WERI-Rb-1 (cell line): ENCODE data around the gene MBOAT7.

Experiments
- DNase-seq: peaks from one replicate; pipeline ENCODE4 v3.0.0-alpha.2; 2020
- H3K27ac ChIP-seq: fragments of 250-450 bp; sonication (Bioruptor Pico); 2 replicates; pipeline ENCODE4 v1.5.1; 2020; ENCODE audit warnings: mild to moderate bottlenecking, moderate library complexity
- H3K27me3 ChIP-seq: fragments of 250-450 bp; sonication (Bioruptor Pico); 2 replicates; pipeline ENCODE4 v1.5.1; 2021; ENCODE audit warnings: mild to moderate bottlenecking, low read depth, moderate library complexity; ENCODE audit not compliant: insufficient read depth, severe bottlenecking
- H3K36me3 ChIP-seq: fragments of 250-450 bp; sonication (Bioruptor Pico); 2 replicates; pipeline ENCODE4 v1.5.1; 2020; ENCODE audit warnings: mild to moderate bottlenecking, moderate library complexity
- H3K4me3 ChIP-seq: 2 replicates; pipeline ENCODE4 v1.5.1; 2011; ENCODE audit warnings: low read depth, mild to moderate bottlenecking, control low read depth, low read length
- H3K9me3 ChIP-seq: fragments of 250-450 bp; sonication (Bioruptor Pico); 2 replicates; pipeline ENCODE4 v1.5.1; 2021; ENCODE audit warnings: mild to moderate bottlenecking, moderate library complexity; ENCODE audit not compliant: severe bottlenecking
- CTCF ChIP-seq: IDR thresholded peaks from 2 replicates; pipeline ENCODE4 v1.5.1; 2011; ENCODE audit warnings: low read depth, mild to moderate bottlenecking, control low read depth, inconsistent platforms, low read length

MBOAT7 gene

GRCh38 chr19:54193011-54193410 is 3.6 kb upstream of the MBOAT7 start:
- H3K9me3 ChIP-seq, result no peaks in the 10 kb centered on the region

GRCh38 chr19:54191811-54192453 is 2.6 kb upstream of the MBOAT7 start:
- no peak for TF ChIP-seq CTCF
- Histone ChIP-seq H3K36me3 (peaks cover 33% of the 10 kb centered on the region), H3K27ac (peak overlapping the region; percentile 99), H3K4me3 (peak overlapping the region; percentile 81), H3K27me3 (no peaks in the 10 kb centered on the region), H3K9me3 (no peaks in the 10 kb centered on the region)
- DNase-seq, result no peak

More at GRCh38 chr19:54193011-54193410, 3.6 kb upstream of the MBOAT7 start:
- TF ChIP-seq CTCF, result no peak
- no peak for DNase-seq
- no peak overlapping the region for H3K4me3 ChIP-seq
- H3K36me3 ChIP-seq, result peaks cover 34% of the 10 kb centered on the region
- H3K27ac ChIP-seq, result no peak overlapping the region
- no peaks in the 10 kb centered on the region for H3K27me3 ChIP-seq

DNA sequence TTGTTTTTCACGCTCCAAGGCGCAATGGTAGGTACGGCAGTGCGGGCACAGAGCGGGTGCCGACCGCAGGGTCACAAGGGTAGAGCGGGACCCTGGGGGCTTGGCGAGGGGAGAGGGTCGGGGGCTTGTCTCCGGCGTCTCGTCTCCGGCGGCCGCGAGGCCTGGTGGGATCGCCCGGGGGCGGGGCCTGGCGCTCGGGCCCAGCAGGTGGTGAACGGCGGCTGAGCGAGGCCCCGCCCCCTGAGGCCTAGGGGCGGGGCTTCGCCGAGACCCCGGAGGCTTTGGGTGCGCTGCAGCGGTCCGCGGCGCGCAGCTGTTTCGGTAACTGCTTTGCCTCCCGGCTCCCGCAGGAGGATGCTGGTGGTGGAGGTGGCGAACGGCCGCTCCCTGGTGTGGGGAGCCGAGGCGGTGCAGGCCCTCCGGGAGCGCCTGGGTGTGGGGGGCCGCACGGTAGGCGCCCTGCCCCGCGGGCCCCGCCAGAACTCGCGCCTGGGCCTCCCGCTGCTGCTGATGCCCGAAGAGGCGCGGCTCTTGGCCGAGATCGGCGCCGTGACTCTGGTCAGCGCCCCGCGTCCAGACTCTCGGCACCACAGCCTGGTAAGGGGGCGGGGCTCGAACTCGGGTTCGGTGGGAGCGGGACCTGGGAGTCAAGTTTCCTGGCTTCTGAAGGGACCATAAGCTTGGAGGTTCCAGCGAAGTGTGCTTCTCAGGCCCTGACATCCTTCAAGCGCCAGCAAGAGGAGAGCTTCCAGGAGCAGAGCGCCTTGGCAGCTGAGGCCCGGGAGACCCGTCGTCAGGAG is 1.8 kb upstream of the MBOAT7 start, which contains the start of gene TSEN34:
TSS of gene TSEN34 (plus strand) at position 298 of the 800 bp plus-strand sequence. CDS start at position 355, 57 bp downstream.
- peak within 1 kb of the TSS; percentile 81 for H3K4me3 ChIP-seq
- peak; percentile 78 for DNase-seq

DNA sequence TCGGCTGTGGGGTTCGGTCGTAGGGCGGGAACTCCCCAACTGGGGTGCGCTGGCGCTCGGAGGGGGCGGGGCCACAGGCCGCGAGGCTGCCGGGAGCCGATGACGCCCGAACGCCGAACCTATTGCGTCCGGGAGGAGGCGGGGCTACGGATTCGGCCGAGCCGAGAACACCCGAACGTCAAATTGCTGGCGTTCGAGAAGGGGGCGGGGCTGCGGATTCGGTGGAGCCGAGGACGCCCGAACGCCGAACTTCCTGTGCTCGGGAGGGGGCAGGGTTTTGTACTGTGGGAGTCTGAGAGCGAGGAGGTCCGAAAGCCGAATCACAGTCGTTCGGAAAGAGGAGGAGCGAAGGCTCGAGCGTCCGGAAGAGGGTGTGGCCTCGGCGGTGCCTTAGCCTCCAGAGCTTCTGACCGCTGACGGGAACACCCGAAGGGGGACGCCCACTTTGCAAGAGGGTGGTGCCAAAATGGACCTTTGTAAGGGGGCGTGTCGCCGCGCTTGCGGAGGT is 1.2 kb upstream of the MBOAT7 start:
- Histone ChIP-seq H3K27ac (peak overlapping the region; percentile 99), H3K27me3 (no peaks in the 10 kb centered on the region), H3K9me3 (no peaks in the 10 kb centered on the region), H3K4me3 (peak overlapping the region; percentile 81), H3K36me3 (peaks cover 28% of the 10 kb centered on the region)
- no peak for TF ChIP-seq CTCF
- DNase-seq, result peak; percentile 98

More for the DNA sequence above, 1.8 kb upstream of the MBOAT7 start, which contains the start of gene TSEN34:
- peak within 1 kb of the TSS; percentile 99 for H3K27ac ChIP-seq
- no peaks in the 10 kb centered on the region for H3K27me3 ChIP-seq
- H3K36me3 ChIP-seq, result peaks cover 28% of the 10 kb centered on the region
- no peak for TF ChIP-seq CTCF
- H3K9me3 ChIP-seq, result no peaks in the 10 kb centered on the region

- peak; percentile 100 for DNase-seq
- TF ChIP-seq CTCF, result no peak
- Histone ChIP-seq H3K36me3 (peaks cover 28% of the 10 kb centered on the region), H3K27me3 (no peaks in the 10 kb centered on the region), H3K27ac (peak overlapping the region; percentile 99), H3K9me3 (no peaks in the 10 kb centered on the region), H3K4me3 (peak overlapping the region; percentile 81)
These were observed 539 bp upstream of the MBOAT7 start for GRCh38 chr19:54189735-54190502.
